NCI-H2227 (cell line): ENCODE results near the gene CXorf49.
"Not testable (repeated sequence)": the region's sequence is repeated elsewhere in the genome, so short reads cannot be mapped to it uniquely, and the experiment has no call there.

Experiments
- DNase-seq: peaks from one replicate; lab custom pipeline; 2025; ENCODE audit not compliant: unreplicated experiment; lab: John Stamatoyannopoulos, UW

Gene CXorf49

DNA sequence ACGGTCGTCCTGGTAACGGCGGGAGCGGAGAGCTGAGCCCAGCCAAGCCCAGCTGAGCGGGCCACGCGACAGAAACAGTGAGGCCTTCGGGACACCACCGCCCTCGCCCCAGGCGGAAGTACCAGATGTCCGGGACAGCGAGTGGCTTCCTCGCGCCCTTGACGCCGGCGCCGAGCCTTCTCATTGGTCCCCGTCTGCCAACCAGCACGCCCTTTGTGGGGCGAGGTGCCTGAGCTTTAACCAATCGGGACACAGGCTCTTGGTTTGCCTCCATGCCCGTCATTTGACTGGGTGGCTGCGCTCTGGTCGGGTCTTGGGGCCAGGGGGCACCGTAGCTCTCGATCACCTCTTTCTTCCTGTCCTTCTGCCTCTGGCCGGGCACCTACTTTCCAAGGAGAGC is at the start of gene CXorf49:
Gene CXorf49, minus strand, starts transcription at position 101 of the 400 bp plus-strand sequence. CDS start 134 bp downstream, outside the sequence.
- not testable (repeated sequence) for DNase-seq

GRCh38 chrX:71767134-71767533 is 49.0 kb upstream of the CXorf49 start:
- DNase-seq = not testable (repeated sequence)

GRCh38 chrX:71765613-71766012 is 47.5 kb upstream of the CXorf49 start:
- DNase-seq = not testable (repeated sequence)

GRCh38 chrX:71764832-71765231 is 46.7 kb upstream of the CXorf49 start:
- not testable (repeated sequence) for DNase-seq

DNA sequence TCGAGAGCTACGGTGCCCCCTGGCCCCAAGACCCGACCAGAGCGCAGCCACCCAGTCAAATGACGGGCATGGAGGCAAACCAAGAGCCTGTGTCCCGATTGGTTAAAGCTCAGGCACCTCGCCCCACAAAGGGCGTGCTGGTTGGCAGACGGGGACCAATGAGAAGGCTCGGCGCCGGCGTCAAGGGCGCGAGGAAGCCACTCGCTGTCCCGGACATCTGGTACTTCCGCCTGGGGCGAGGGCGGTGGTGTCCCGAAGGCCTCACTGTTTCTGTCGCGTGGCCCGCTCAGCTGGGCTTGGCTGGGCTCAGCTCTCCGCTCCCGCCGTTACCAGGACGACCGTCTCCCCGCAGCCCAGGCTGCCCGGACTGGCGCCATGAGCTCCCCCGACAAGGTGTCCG is 45.0 kb upstream of the CXorf49 start, which contains the start of gene CXorf49B:
Gene CXorf49B, plus strand, starts transcription at position 301 of the 400 bp plus-strand sequence. Its CDS starts 75 bp downstream, at position 376.
- DNase-seq = not testable (repeated sequence)

GRCh38 chrX:71760688-71761281 is 42.7 kb upstream of the CXorf49 start:
- DNase-seq = not testable (repeated sequence)

DNA sequence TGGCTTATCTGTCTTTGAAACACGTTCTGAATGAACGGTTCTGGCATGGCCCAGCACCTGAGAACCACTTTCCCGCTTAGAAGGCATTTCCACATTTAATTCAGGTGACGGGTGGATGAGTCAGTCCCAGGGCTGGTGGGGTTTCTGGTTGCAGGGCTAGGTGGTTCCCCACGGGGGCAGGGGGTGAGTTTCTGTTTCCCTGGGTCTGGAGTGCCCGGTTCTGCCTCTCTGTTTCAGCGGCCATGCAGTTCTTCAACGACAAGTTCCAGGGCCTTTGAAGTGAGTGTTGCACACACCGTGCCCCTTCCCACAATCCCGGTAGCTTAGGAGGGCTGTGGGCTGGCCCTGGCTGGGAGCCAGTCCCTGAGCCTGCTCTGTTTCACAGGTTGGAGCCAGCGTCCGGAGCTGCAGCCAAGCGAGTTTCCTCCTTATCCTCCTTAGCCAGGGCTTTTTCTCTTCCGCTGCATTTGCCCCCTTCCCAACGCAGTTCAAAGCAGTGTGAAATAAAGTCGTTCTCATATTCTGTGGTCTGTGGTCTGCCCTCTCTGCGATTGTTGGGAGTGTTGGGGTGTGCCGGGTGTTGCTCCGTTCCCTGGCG is 2.3 kb upstream of the CXorf49 start:
- not testable (repeated sequence) for DNase-seq

- DNase-seq = not testable (repeated sequence)
Observed at GRCh38 chrX:71719195-71719594, 1.1 kb upstream of the CXorf49 start.

DNA sequence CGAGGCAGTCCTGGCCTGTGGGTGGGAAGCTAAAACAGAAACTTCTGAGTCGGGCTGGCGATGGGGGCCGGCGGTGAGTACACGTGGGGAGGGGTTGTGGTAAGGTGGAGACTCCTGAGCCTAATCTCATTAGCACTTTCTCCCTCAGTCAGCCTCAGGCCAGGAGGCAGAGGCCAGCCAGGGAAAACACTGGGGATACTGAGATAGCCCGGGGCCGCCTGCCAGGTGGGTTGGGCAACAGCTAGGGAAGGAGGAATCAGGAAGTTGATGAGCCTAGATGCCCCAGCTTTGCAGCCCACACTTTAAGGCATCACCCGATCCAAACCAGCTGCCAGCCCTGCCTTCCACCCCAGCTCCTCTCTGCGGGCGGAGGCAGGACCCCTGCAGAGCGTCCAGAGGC is 1.8 kb downstream of the CXorf49 start:
- DNase-seq = not testable (repeated sequence)

- not testable (repeated sequence) for DNase-seq
Observed at GRCh38 chrX:71715551-71715950, 2.5 kb downstream of the CXorf49 start.

DNA sequence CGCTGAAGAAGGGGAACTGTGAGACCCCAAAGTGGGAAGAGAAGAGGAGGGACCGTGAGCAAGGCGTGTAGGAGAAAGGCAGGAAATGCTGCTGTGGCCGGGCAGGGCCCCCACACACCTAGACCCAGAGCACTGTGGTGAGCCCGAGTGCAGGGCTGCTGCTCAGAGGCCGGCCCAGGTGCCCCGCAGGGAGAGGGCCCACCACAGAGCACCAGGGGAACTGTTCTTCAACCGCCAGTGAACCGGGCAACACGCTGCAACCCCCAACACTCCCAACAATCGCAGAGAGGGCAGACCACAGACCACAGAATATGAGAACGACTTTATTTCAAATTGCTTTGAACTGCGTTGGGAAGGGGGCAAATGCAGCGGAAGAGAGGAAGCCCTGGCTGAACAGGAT is 4.0 kb downstream of the CXorf49 start:
- not testable (repeated sequence) for DNase-seq

- not testable (repeated sequence) for DNase-seq
Observed at GRCh38 chrX:71702853-71703252, 15.2 kb downstream of the CXorf49 start.

- DNase-seq = not testable (repeated sequence)
Observed at GRCh38 chrX:71699023-71699344, 19.1 kb downstream of the CXorf49 start.

GRCh38 chrX:71698299-71699022 is 19.6 kb downstream of the CXorf49 start:
- DNase-seq = not testable (repeated sequence)

DNA sequence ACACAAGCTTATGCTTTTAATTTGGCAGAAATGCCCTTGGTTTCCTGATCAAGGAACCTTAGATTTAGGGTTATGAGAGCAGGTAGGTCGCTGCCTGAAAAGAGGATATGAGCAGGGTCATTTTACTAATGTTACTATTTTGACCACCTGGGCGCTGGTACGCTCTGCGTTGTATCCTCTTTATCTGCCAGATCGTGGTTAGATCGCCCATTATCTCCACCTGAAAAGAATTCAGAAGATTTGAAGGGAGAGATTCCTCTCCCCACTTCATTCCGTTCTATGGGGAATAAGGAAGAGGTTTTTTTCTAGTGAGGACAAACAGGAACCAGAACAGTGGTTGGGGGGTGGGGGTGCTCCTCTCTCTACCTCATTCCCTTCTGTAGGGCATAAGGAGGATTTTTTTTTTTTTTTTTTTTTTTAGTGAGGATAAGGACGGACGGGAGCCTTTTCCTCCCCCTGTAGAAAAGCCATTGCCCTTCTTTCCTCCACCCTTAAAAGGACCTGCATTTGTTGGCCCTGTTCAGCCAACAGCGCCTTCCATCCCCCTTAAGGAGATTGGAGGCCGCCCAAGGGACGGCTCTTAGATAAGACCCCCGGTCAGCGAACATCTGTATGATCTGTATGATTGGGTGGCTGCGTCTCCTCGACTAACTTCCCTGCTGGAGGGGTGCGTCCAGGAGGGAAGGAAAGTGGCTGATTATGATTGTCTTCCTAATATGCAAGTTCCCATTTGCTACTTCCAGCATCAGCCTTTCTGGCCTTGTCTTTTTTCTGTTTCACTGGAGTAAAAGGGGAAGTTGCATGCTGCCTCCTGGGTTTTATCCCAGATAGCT is 20.4 kb downstream of the CXorf49 start:
- DNase-seq = not testable (repeated sequence)

DNA sequence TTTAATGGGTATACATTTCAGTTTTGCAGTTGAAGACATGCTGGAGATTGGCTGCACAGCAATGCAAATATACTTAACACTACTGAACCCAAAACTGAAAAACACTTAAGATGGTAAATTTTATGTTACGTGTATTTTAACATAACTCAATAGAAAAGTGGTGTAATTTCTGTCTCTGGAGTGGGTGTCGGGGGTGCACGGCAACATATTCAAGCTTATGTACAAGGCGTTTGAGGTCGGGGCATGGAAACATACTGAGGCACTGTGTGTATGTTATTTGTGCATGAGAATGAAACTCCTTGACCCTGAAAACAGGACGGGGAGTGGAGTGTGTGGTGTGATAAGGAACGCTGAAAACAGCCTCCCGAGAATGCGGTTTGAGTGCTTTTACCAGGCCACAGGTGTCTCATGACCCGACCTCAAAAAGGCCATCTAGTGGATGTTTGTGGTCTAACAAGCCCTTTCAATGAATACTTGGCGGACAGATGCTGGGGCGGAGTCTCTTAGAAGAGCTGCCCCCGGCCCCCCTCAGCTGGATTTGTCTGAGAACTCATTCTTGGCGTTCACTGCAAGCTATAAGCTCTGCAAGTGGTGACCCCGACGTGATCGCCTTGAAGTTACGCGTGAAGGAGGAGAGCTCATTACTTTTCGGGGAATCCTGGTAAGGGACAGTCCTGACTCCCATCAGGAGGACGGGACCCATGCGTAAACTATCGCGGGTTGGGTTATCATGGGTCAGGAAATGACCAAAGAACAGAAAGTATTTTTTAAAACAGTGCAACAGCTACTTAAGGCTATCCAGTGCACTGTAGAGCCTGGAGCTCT is 21.2 kb downstream of the CXorf49 start:
- not testable (repeated sequence) for DNase-seq

- DNase-seq = no peak
Observed at GRCh38 chrX:71679575-71680207, 38.4 kb downstream of the CXorf49 start.

DNA sequence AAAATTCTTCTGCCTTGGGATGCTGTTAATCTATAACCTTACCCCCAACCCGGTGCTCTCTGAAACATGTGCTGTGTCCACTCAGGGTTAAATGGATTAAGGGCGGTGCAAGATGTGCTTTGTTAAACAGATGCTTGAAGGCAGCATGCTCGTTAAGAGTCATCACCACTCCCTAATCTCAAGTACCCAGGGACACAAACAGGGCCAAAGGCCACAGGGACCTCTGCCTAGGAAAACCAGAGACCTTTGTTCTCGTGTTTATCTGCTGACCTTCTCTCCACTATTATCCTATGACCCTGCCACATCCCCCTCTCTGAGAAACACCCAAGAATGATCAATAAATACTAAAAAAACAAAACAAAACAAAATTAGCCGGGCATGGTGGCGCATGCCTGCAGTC is 40.9 kb downstream of the CXorf49 start:
- not testable (repeated sequence) for DNase-seq

GRCh38 chrX:71676068-71676795 is 41.9 kb downstream of the CXorf49 start:
- not testable (repeated sequence) for DNase-seq
